ENCODE data around the gene SEMA5B.

GRCh38 chr3:122919291-122919610 lies 108.3 kb downstream of the SEMA5B start:
- TF ChIP-seq CTCF (IDR thresholded peaks at IDR 0.05) = no peak
- TF ChIP-seq POLR2A (IDR thresholded peaks at IDR 0.05) = no peak
